ENCODE results near the gene PLA2G6. TPM values are rescaled to one million over a fixed set of nuclear protein-coding genes. Genes with fewer than 3 reads are reported as not detected.

PLA2G6 gene
- total RNA-seq, 1 experiment from 2014 or later: 6.0 TPM

DNA sequence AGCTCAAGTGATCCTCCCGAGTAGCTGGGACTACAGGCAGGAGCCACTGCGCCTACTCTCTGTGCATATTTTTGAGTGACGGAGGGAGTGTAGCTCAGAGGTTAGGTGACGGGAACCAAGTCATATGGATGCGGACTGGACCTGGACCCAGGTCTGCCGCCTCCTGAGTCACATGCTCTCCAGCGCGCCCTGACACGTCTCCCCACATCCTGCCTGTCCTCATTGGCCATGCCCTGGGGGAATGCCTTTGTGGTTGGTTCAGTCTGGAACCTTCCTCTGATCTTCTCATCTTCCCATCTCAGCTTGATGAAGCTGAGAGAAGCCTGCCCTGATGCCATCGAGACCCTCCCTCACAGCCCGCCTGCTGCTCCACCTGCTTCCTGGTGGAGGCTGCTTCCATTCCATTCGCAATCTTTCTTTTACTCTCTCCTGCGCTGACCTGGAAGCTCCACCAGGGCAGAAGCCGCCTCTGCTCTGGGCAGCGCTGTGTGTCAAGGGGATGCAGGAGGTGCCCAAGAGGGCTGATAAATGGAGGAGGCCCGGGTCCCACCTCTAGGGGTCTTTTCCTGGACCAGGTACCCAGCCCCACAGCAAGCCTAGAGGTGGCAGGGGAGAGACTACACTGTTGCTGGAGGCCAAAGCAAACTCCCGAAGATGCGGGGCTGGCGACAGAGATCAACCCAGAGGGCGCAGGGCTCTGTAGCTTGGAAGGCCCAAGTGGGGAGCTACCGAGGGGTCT lies 57.2 kb downstream of the PLA2G6 start:
- DNase-seq: no peak
- no peaks in the 10 kb centered on the region for H3K79me2 ChIP-seq (ENCODE audit: low read length)
- CTCF ChIA-PET: no interaction called here

DNA sequence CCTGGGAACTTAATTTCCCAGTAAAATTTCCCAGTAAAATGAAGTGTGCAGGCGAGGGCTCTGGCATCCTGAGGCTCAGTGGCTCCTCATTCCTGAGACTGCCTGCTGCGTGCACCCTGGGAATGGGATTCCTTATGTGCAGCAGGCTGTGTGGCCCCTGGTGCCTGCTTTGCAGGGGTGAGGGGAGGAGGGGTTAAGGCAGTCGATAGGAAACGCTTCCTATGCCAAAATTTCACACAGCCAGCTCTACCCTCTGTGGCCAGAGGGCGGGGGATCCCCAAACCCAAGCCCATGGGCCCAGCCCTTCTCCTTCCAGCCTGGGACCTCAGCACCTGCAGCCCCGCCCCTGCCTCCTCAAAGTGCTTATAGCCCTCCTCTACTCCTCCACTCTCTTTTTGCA lies 59.0 kb downstream of the PLA2G6 start:
- POLR2A ChIA-PET (ENCODE audit: unreplicated experiment): no interaction called here
- CTCF ChIA-PET: no interaction called here

More for the DNA sequence above, 57.2 kb downstream of the PLA2G6 start:
- Histone ChIP-seq H3F3A (ENCODE audit: low read length, unreplicated experiment) (no peaks in the 10 kb centered on the region), H3K9me3 (ENCODE audit: low read length) (no peaks in the 10 kb centered on the region), H3K4me2 (ENCODE audit: low read length) (no peak overlapping the region), H3K4me1 (ENCODE audit: insufficient read depth, low read length) (no peaks in the 10 kb centered on the region), H3K36me3 (ENCODE audit: low read depth, low read length) (no peaks in the 10 kb centered on the region), H3K9me2 (replicated peaks; ENCODE audit: low read length) (no peaks in the 10 kb centered on the region), H4K20me1 (ENCODE audit: low read length) (no peaks in the 10 kb centered on the region), H3K4me3 (ENCODE audit: low read length) (no peak overlapping the region), H2AFZ (ENCODE audit: low read length) (no peak overlapping the region), H3K9ac (ENCODE audit: low read length) (no peak overlapping the region), H3K27ac (ENCODE audit: low read length) (no peak overlapping the region), H3K27me3 (ENCODE audit: low read length) (no peaks in the 10 kb centered on the region)
- BruUV-seq (replicated peaks): no TSS peak
- no peak for TF ChIP-seq EZH2 (IDR thresholded peaks at IDR 0.05; ENCODE audit: low read length, unreplicated experiment)
- TF ChIP-seq, protein P1, sequence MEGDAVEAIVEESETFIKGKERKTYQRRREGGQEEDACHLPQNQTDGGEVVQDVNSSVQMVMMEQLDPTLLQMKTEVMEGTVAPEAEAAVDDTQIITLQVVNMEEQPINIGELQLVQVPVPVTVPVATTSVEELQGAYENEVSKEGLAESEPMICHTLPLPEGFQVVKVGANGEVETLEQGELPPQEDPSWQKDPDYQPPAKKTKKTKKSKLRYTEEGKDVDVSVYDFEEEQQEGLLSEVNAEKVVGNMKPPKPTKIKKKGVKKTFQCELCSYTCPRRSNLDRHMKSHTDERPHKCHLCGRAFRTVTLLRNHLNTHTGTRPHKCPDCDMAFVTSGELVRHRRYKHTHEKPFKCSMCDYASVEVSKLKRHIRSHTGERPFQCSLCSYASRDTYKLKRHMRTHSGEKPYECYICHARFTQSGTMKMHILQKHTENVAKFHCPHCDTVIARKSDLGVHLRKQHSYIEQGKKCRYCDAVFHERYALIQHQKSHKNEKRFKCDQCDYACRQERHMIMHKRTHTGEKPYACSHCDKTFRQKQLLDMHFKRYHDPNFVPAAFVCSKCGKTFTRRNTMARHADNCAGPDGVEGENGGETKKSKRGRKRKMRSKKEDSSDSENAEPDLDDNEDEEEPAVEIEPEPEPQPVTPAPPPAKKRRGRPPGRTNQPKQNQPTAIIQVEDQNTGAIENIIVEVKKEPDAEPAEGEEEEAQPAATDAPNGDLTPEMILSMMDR (conservative IDR thresholded peaks at IDR 0.05; ENCODE audit: low read depth, low read length): no peak
- TF ChIP-seq EZH2phosphoT487 (IDR thresholded peaks at IDR 0.05; ENCODE audit: borderline replicate concordance, low read length): no peak
- ATAC-seq: no peak
- POLR2A ChIA-PET (ENCODE audit: unreplicated experiment): no interaction called here
- intact Hi-C loops (cut with micrococcal nuclease): no loop called here

More for the DNA sequence above, 59.0 kb downstream of the PLA2G6 start:
- Histone ChIP-seq H3F3A (ENCODE audit: low read length, unreplicated experiment) (no peaks in the 10 kb centered on the region), H3K4me2 (ENCODE audit: low read length) (no peak overlapping the region), H3K9me3 (ENCODE audit: low read length) (no peaks in the 10 kb centered on the region), H2AFZ (ENCODE audit: low read length) (no peak overlapping the region), H3K9me2 (replicated peaks; ENCODE audit: low read length) (no peaks in the 10 kb centered on the region), H4K20me1 (ENCODE audit: low read length) (no peaks in the 10 kb centered on the region), H3K4me3 (ENCODE audit: low read length) (no peak overlapping the region), H3K36me3 (ENCODE audit: low read depth, low read length) (no peaks in the 10 kb centered on the region), H3K27ac (ENCODE audit: low read length) (no peak overlapping the region), H3K27me3 (ENCODE audit: low read length) (no peaks in the 10 kb centered on the region), H3K79me2 (ENCODE audit: low read length) (no peaks in the 10 kb centered on the region), H3K9ac (ENCODE audit: low read length) (no peak overlapping the region), H3K4me1 (ENCODE audit: insufficient read depth, low read length) (no peaks in the 10 kb centered on the region)
- TF ChIP-seq, protein P1 (conservative IDR thresholded peaks at IDR 0.05; ENCODE audit: low read depth, low read length): no peak
- TF ChIP-seq EZH2 (IDR thresholded peaks at IDR 0.05; ENCODE audit: low read length, unreplicated experiment) (no peak), EZH2phosphoT487 (IDR thresholded peaks at IDR 0.05; ENCODE audit: borderline replicate concordance, low read length) (no peak)
- BruUV-seq (replicated peaks): no TSS peak
- intact Hi-C loops (cut with micrococcal nuclease): no loop called here
- no peak for DNase-seq
- ATAC-seq: no peak

Data from PC-3 (cell line).